ENCODE results near the gene MGMT. TPM values are rescaled to one million over a fixed set of nuclear protein-coding genes. Genes with fewer than 3 reads are reported as not detected.

MGMT gene
- total and polyA plus RNA-seq, 4 donors = 28.2 to 79.1 (median 46.0) TPM

- H3K4me3 ChIP-seq (ENCODE audit: low read depth in 1 of 3, low read length in 3 of 3) = no peak overlapping the region
- H3K9me3 ChIP-seq (ENCODE audit: control insufficient read depth in 4 of 4, low read length in 3 of 4) = no peaks in the 10 kb centered on the region
- TF ChIP-seq FOXA1 (IDR thresholded peaks at IDR 0.05) = no peak
- no peak for TF ChIP-seq MAX (IDR thresholded peaks at IDR 0.05)
- no peak for TF ChIP-seq ZBTB33 (IDR thresholded peaks at IDR 0.05)
- TF ChIP-seq RAD21 (IDR thresholded peaks at IDR 0.05) = no peak
- TF ChIP-seq TAF1 (conservative IDR thresholded peaks at IDR 0.05) = no peak
- TF ChIP-seq GABPA (IDR thresholded peaks at IDR 0.05 in 1 of 2, conservative IDR thresholded peaks at IDR 0.05 in 1 of 2) = no peak
- no peak for TF ChIP-seq SP1 (IDR thresholded peaks at IDR 0.05)
- TF ChIP-seq HNF4A (conservative IDR thresholded peaks at IDR 0.05) = no peak
- no peak for TF ChIP-seq HNF4G (IDR thresholded peaks at IDR 0.05)
- no peak for TF ChIP-seq EGR1 (IDR thresholded peaks at IDR 0.05; ENCODE audit: low read depth in 2 of 2)
- TF ChIP-seq YY1 (IDR thresholded peaks at IDR 0.05) = no peak
- TF ChIP-seq JUND (IDR thresholded peaks at IDR 0.05) = no peak
- TF ChIP-seq ATF3 (IDR thresholded peaks at IDR 0.05) = no peak
- TF ChIP-seq FOXA2 (IDR thresholded peaks at IDR 0.05) = no peak
- TF ChIP-seq CTCF (IDR thresholded peaks at IDR 0.05; ENCODE audit: low read depth, low read length, missing input control) = no peak
- no peak for TF ChIP-seq RXRA (IDR thresholded peaks at IDR 0.05)
- no peaks in the 10 kb centered on the region for H3K27me3 ChIP-seq (ENCODE audit: control insufficient read depth in 4 of 4, insufficient read depth in 4 of 4, low read length in 3 of 4)
- no peaks in the 10 kb centered on the region for H3K4me1 ChIP-seq (ENCODE audit: control insufficient read depth in 4 of 4, insufficient read depth in 4 of 4, low read length in 3 of 4)
- no peak overlapping the region for H3K27ac ChIP-seq (ENCODE audit: low read depth in 1 of 2, low read length in 2 of 2)
- H3K36me3 ChIP-seq (ENCODE audit: control insufficient read depth in 4 of 4, insufficient read depth in 3 of 4, low read depth in 1 of 4, low read length in 3 of 4) = no peaks in the 10 kb centered on the region
- no peak for DNase-seq (ENCODE audit: low spot score)
- H3K9ac ChIP-seq (ENCODE audit: low read depth in 1 of 2, low read length in 2 of 2) = no peak overlapping the region
- 85% methylated on average over 8 of the region's 8 CpGs for WGBS
These were observed 29.0 kb upstream of the MGMT start for GRCh38 chr10:129438024-129438423.

- DNase-seq (ENCODE audit: low spot score) = no peak
- 94% methylated on average over 7 of the region's 7 CpGs for WGBS
- no peak overlapping the region for H3K27ac ChIP-seq (ENCODE audit: low read depth in 1 of 2, low read length in 2 of 2)
These were observed 26.8 kb upstream of the MGMT start for GRCh38 chr10:129440247-129440646.

More at GRCh38 chr10:129440247-129440646, 26.8 kb upstream of the MGMT start:
- Histone ChIP-seq H3K36me3 (ENCODE audit: control insufficient read depth in 4 of 4, insufficient read depth in 3 of 4, low read depth in 1 of 4, low read length in 3 of 4) (no peaks in the 10 kb centered on the region), H3K9me3 (ENCODE audit: control insufficient read depth in 4 of 4, low read length in 3 of 4) (no peaks in the 10 kb centered on the region), H3K4me1 (ENCODE audit: control insufficient read depth in 4 of 4, insufficient read depth in 4 of 4, low read length in 3 of 4) (no peaks in the 10 kb centered on the region), H3K9ac (ENCODE audit: low read depth in 1 of 2, low read length in 2 of 2) (no peak overlapping the region), H3K4me3 (ENCODE audit: low read depth in 1 of 3, low read length in 3 of 3) (no peak overlapping the region), H3K27me3 (ENCODE audit: control insufficient read depth in 4 of 4, insufficient read depth in 4 of 4, low read length in 3 of 4) (no peaks in the 10 kb centered on the region)
- no peak for TF ChIP-seq FOXA1 (IDR thresholded peaks at IDR 0.05)
- no peak for TF ChIP-seq FOXA2 (IDR thresholded peaks at IDR 0.05)
- no peak for TF ChIP-seq REST (IDR thresholded peaks at IDR 0.05)
- TF ChIP-seq ZBTB33 (IDR thresholded peaks at IDR 0.05) = no peak
- no peak for TF ChIP-seq EGR1 (IDR thresholded peaks at IDR 0.05; ENCODE audit: low read depth in 2 of 2)
- no peak for TF ChIP-seq MAX (IDR thresholded peaks at IDR 0.05)
- no peak for TF ChIP-seq JUND (IDR thresholded peaks at IDR 0.05)
- TF ChIP-seq CTCF (IDR thresholded peaks at IDR 0.05; ENCODE audit: low read depth, low read length, missing input control) = no peak
- TF ChIP-seq HNF4A (conservative IDR thresholded peaks at IDR 0.05) = no peak
- TF ChIP-seq GABPA (IDR thresholded peaks at IDR 0.05 in 1 of 2, conservative IDR thresholded peaks at IDR 0.05 in 1 of 2) = no peak
- no peak for TF ChIP-seq YY1 (IDR thresholded peaks at IDR 0.05)
- no peak for TF ChIP-seq NR2F2 (IDR thresholded peaks at IDR 0.05)
- no peak for TF ChIP-seq RAD21 (IDR thresholded peaks at IDR 0.05)
- TF ChIP-seq SP1 (IDR thresholded peaks at IDR 0.05) = no peak
- no peak for TF ChIP-seq TAF1 (conservative IDR thresholded peaks at IDR 0.05)
- no peak for TF ChIP-seq ATF3 (IDR thresholded peaks at IDR 0.05)
- TF ChIP-seq RXRA (IDR thresholded peaks at IDR 0.05) = no peak
- TF ChIP-seq HNF4G (IDR thresholded peaks at IDR 0.05) = no peak

All from liver (tissue), 9 donors.